ENCODE measurements around the gene SLC6A18.
"Not testable (repeated sequence)": the region's sequence is repeated elsewhere in the genome, so short reads cannot be mapped to it uniquely, and the experiment has no call there.

SLC6A18 gene

DNA sequence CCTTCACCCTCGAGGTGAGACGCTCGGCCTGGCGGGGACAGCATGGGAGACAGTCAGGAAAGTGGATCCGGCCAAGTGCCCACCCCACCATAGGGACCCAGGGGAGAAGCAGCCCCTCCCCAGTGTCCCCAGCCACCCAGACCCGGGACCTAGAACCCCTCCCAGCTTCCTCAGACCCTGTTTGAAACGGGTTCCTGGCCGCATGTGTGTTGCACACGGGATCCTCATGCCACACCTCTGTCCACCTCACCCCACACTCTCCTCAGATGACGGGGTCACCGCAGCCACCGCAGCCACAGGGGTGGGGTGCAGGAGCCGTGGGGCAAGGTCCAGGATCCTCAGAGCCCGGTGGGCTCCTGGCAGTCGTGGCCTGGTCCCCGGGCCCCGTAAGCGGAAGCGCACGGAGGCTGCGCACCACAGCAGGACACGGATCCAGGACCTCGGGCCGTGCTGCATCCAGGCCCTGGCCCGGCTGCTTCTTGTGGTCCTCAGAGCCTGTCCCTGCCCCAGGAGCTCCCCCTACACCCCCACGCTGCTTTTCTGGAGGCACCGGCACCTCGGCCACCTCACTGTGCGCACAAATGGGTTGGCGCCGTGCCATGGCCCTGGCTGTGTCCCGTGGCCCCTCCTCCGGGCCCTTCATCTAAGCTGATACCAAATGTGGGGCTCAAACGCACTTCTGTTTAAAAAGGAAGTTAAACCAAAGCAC is 54.4 kb downstream of the SLC6A18 start:
- no peak for DNase-seq

DNA sequence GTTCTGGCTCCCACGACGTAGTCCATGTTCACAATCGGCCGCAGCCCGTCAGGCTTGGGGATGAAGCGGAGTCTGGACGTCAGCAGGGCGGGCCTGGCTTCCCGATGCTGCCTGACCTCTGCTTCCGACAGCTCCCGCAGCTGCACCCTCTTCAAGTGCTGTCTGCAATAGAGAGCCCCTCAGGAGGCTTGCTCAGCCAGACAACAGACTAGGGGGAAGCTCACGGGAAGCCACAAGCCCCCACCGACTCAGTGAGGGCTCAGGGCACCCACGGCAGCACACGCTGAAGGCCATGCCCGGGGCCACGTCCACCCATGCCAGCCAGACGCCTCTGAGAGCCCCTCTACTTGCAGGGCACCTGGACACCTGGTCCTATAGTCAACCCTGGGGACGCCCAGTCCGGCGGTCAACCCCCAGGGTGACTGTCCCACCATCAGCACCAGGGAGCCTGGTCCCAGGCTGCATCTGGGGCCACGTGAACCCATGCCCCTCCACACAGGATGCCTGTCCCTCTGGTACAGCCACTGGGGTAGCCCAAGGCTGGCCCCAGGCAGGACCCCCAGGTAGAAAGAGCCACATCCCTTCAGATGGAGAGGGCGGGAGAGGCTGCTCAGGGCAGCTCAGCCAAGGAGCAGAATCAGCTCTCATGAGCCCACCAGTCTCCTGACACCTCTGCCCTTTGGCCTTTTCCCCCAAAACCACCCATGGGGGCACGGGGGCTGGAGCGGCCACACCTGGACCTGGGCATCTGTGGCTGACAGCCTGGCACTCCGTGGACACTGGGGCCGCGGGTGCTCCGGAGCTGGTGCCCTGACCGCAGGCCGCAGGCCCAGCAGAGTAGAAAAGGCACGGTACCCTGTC is 55.2 kb downstream of the SLC6A18 start:
- no peak for DNase-seq

DNA sequence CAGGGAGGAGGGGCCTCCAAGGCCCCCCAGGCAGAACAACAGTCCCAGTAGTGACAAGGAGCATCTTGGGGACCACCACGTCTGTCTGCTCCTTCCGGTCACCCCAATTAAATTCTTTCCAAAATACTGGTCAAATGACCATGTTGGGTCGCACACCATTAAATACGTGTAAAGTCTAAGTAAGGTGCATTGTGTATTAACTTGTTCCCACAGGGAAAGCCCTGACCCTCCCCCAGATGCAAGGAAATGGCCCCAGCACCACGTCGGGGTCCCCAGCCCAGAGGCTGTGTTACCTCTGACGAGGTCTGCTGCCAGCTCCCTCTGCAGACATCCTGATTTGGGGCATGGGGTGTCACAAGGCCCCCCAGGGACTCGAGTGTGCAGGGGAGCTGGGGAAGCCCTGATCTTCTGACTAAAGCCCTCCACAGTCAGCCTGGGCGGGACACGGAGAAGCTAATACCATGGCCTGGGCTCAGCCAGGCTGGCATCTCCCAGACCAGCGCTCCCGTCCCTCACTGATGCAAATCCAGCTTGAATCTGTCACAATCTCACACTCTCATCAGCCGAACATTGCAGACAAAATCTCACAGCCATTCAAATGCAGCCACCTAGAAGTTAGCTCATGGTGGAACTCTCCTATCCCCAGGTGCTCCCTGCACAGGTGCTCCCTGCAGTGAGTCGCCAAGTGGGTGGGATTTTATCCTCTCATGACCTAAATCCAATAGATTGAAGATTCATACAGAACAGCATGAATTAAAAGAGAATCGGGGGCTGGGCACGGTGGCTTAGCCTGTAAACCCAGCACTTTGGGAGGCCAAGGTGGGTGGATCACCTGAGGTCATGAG is 56.1 kb downstream of the SLC6A18 start:
- DNase-seq, result no peak

DNA sequence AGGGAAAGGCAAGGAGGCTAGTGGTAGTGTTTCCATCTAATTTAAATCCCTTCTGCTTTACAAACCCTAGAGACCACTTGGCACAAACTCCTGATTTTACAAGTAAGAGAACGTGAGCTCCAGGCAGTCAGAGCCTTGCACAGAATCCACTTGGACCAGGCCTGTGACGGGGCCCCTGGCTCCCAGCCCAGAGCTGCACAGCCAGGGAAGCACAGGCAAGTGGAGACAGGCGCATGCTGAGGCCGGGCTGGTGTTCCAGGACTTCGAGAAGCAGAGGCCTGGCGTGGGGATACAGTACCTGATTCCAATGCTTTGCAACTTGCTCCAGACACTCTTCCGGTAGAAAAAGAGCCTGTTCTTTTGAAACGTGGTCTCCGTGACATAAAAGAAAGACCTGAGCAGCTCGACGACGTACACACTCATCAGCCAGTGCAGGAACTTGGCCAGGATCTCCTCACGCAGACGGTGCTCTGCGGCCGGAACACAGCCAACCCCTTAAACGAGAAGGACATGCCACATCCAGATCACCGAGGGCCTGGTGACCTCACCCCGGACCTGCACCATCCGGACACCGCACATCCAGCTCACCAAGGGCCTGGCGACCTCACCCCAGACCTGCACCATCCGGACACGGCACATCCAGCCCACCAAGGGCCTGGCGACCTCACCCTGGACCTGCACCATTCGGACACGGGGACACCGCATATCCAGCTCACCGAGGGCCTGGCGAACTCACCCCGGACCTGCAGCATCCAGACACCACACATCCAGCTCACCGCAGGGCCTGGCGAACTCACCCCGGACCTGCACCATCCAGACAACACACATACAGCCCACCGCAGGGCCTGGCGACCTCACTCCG is 57.2 kb downstream of the SLC6A18 start:
- DNase-seq, result no peak

DNA sequence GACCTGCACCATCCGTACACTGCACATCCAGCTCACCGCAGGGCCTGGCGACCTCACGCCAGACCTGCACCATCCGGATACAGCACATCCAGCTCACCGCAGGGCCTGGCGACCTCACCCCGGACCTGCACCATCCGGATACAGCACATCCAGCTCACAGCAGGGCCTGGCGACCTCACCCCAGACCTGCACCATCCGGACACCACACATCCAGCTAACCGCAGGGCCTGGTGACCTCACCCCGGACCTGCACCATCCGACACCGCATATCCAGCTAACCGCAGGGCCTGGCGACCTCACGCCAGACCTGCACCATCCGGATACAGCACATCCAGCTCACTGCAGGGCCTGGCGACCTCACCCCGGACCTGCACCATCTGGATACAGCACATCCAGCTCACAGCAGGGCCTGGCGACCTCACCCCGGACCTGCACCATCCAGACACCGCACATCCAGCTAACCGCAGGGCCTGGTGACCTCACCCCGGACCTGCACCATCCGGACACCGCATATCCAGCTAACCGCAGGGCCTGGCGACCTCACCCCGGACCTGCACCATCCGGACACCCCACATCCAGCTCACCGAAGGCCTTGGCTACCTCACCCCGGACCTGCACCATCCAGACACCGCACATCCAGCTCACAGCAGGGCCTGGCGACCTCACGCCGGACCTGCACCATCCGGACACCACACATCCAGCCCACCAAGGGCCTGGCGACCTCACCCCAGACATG is 58.0 kb downstream of the SLC6A18 start:
- DNase-seq, result not testable (repeated sequence)

GRCh38 chr5:1283729-1284041 is 58.5 kb downstream of the SLC6A18 start:
- DNase-seq, result not testable (repeated sequence)

DNA sequence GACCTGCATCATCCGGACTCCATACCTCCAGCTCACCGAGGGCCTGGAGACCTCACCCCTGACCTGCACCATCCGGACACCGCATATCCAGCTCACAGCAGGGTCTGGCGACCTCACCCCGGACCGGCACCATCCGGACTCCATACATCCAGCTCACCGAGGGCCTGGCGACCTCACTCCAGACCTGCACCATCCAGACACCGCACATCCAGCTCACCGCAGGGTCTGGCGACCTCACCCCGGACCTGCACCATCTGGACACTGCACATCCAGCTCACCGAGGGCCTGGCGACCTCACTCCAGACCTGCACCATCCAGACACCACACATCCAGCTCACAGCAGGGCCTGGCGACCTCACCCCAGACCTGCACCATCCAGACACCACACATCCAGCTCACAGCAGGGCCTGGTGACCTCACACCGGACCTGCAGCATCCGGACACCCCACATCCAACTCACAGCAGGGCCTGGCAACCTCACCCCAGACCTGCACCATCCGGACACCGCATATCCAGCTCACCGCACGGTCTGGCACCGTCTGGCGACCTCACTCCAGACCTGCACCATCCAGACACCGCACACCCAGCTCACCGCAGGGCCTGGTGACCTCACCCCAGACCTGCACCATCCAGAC is 59.3 kb downstream of the SLC6A18 start:
- not testable (repeated sequence) for DNase-seq

DNA sequence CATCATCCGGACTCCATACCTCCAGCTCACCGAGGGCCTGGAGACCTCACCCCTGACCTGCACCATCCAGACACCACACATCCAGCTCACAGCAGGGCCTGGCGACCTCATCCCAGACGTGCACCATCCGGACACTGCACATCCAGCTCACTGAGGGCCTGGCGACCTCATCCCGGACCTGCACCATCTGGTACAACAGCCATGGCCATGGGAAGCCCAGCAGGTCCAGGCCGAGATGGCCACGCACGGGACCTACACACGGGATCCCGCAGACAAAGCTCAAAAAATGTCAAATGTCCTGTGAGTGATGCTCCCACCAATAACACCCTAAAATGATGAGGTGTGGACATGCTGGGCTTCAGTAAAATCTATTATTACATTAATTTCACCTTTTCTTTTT is 60.0 kb downstream of the SLC6A18 start:
- no peak for DNase-seq

GRCh38 chr5:1285883-1286291 is 60.7 kb downstream of the SLC6A18 start:
- DNase-seq, result no peak

DNA sequence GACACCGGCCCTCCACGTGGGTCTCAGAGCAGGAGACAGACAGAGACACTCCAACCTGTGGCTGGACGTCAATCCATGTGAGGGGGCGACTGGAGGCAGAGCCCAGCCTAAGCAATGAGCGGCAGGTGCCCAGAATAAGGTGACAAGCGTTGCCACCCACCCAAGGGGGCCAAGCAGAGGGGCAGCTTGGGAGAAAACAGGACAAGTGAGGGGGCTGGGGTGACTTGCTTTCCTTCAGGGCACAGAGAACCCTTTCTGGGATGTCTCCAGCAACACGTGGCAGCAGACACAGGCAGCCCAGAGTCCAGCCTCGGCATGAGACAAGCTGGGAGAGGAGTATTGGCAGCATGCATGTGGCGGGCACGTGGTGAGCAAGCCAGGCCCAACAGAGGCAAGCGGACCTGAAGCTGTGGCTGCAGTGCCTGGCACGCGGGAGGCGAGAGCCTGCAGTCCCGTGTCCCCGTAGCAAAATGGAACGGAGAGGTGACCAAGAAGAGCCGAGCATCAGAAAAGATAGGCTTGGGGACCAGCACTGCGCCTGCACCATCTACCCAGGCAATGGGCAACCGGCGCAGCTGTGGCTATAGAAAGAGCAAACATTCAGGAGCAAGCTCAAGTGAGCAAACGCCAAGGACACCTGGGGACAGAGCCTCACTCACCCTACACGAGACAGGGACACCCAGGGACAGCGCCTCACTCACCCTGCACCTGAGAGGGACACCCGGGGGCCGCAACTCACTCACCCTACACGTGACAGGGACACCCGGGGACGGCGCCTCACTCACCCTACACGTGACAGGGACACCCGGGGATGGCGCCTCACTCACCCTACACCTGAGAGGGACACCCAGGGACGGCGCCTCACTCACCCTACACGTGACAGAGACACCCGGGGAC is 63.5 kb downstream of the SLC6A18 start:
- no peak for DNase-seq

DNA sequence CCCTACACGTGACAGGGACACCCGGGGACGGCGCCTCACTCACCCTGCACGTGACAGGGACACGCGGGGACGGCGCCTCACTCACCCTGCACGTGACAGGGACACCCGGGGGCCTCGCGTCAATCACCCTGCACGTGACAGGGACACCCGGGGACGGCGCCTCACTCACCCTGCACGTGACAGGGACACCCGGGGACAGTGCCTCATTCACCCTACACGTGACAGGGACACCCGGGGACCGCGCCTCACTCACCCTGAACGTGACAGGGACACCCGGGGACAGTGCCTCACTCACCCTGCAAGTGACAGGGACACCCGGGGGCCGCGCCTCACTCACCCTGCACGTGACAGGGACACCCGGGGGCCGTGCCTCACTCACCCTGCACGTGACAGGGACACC is 64.4 kb downstream of the SLC6A18 start:
- DNase-seq, result not testable (repeated sequence)

DNA sequence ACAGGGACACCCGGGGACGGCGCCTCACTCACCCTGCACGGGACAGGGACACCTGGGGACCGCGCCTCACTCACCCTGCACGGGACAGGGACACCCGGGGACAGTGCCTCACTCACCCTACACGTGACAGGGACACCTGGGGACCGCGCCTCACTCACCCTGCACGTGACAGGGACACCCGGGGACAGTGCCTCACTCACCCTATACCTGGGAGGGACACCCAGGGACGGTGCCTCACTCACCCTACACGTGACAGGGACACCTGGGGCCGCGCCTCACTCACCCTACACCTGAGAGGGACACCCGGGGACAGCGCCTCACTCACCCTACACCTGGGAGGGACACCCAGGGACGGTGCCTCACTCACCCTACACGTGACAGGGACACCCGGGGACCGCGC is 65.8 kb downstream of the SLC6A18 start:
- DNase-seq, result not testable (repeated sequence)

GRCh38 chr5:1291611-1292080 is 66.5 kb downstream of the SLC6A18 start:
- no peak for DNase-seq

GRCh38 chr5:1292139-1292538 is 67.0 kb downstream of the SLC6A18 start:
- no peak for DNase-seq

GRCh38 chr5:1292846-1293415 is 67.8 kb downstream of the SLC6A18 start:
- no peak for DNase-seq

- DNase-seq, result no peak
Measured at GRCh38 chr5:1293416-1294205, 68.4 kb downstream of the SLC6A18 start.

DNA sequence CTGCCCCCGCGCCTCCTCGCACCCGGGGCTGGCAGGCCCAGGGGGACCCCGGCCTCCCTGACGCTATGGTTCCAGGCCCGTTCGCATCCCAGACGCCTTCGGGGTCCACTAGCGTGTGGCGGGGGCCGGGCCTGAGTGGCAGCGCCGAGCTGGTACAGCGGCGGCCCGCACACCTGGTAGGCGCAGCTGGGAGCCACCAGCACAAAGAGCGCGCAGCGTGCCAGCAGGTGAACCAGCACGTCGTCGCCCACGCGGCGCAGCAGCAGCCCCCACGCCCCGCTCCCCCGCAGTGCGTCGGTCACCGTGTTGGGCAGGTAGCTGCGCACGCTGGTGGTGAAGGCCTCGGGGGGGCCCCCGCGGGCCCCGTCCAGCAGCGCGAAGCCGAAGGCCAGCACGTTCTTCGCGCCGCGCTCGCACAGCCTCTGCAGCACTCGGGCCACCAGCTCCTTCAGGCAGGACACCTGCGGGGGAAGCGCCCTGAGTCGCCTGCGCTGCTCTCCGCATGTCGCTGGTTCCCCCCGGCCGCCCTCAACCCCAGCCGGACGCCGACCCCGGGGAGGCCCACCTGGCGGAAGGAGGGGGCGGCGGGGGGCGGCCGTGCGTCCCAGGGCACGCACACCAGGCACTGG is 69.1 kb downstream of the SLC6A18 start:
- DNase-seq, result no peak
